ENCODE results near the gene SARDH. TPM values are rescaled to one million over a fixed set of nuclear protein-coding genes. Genes with fewer than 3 reads are reported as not detected.

Gene SARDH
- total and polyA plus RNA-seq, 2 of the 8 experiments (the other 6 are each of a cell fraction or from before 2014, with no cell fraction given): 6.4 to 7.4 TPM

- no peak for DNase-seq (ENCODE audit: low read depth in 1 of 2, low spot score in 2 of 2)
- no peak overlapping the region for H3K23ac ChIP-seq (ENCODE audit: insufficient read length)
- no peak for FAIRE-seq
- no peak overlapping the region for H2AK5ac ChIP-seq (ENCODE audit: low read depth, low read length)
- no peak overlapping the region for H3K4ac ChIP-seq (replicated peaks; ENCODE audit: insufficient read length, low read depth, low read length)
- CTCF ChIA-PET (ENCODE audit: partially characterized antibody): interaction anchor here (0.9 to 2.4 kb wide), 8 partner anchors 13 to 139 kb away, joined by 3 to 7 read pairs (median 4); no protein-coding TSS in a partner anchor
- H2AFZ ChIP-seq (ENCODE audit: low read length): no peak overlapping the region
- H4K8ac ChIP-seq (ENCODE audit: extremely low read depth, insufficient read depth, low read length): no peak overlapping the region
- 0 out of 2 replicates have a peak overlapping the region, but pooled peaks have one; percentile 34 for H3K18ac ChIP-seq (ENCODE audit: extremely low read depth, low read length)
- H3K9me3 ChIP-seq (ENCODE audit: insufficient read depth in 2 of 2, low read depth in 1 of 2, low read length in 1 of 2): no peaks in the 10 kb centered on the region
- WGBS, 2 experiments (ENCODE audit: extremely low coverage in 1 of 2, insufficient coverage in 1 of 2, insufficient read length in 1 of 2, insufficient replicate concordance in 2 of 2, low coverage in 1 of 2, low lambda C conversion rate in 2 of 2, missing lambda C conversion rate in 1 of 2): 71% methylated on average over 24 of the region's 24 CpGs; no CpG with 5 or more reads in 1 of the 2 experiments
- H3K79me2 ChIP-seq (ENCODE audit: control insufficient read depth in 1 of 2, insufficient read depth in 2 of 2, low read length in 2 of 2): no peaks in the 10 kb centered on the region
- peak overlapping the region; percentile 18 for H4K91ac ChIP-seq (replicated peaks; ENCODE audit: insufficient read length, low read length)
- H3K4me2 ChIP-seq (ENCODE audit: insufficient read depth in 1 of 2, low read depth in 2 of 2, low read length in 2 of 2): peak overlapping the region in 1 of 2 experiments; percentile 40; a peak in 1 of 4 replicates
- peaks cover 0 to 28% (median 18%) of the 10 kb centered on the region in 4 experiments; a peak in 6 of 7 replicates for H3K4me1 ChIP-seq (replicated peaks in 1 of 4; ENCODE audit: control insufficient read depth in 3 of 4, insufficient read depth in 4 of 4, low read length in 3 of 4)
- no peak overlapping the region for H3K56ac ChIP-seq (replicated peaks; ENCODE audit: insufficient read length, low read depth, low read length)
- no peaks in the 10 kb centered on the region; a peak in 1 of 7 replicates for H3K27me3 ChIP-seq (replicated peaks in 1 of 4; ENCODE audit: control insufficient read depth in 3 of 4, extremely low read depth in 1 of 4, insufficient read depth in 3 of 4, low read length in 3 of 4)
- H3K14ac ChIP-seq (ENCODE audit: insufficient read length): no peak overlapping the region
- peak overlapping the region; percentile 31; the same call in 1 of the 2 replicates for H2BK12ac ChIP-seq (ENCODE audit: low read depth, low read length)
- H3K27ac ChIP-seq (ENCODE audit: low read depth, low read length): no peak overlapping the region
- H3K9ac ChIP-seq (replicated peaks in 1 of 4; ENCODE audit: extremely low read depth in 1 of 4, low read depth in 3 of 4, low read length in 3 of 4): no peak overlapping the region
- H3K4me3 ChIP-seq (ENCODE audit: extremely low read depth in 1 of 4, insufficient read depth in 2 of 4, low read depth in 3 of 4, low read length in 4 of 4): no peak overlapping the region
- POLR2A ChIA-PET (ENCODE audit: partially characterized antibody): no interaction called here
- H3K23me2 ChIP-seq (ENCODE audit: low read depth, low read length): no peaks in the 10 kb centered on the region
- no peaks in the 10 kb centered on the region for H3K36me3 ChIP-seq (ENCODE audit: control insufficient read depth in 2 of 4, insufficient read depth in 4 of 4, low read length in 3 of 4)
- no peak overlapping the region for H4K5ac ChIP-seq (ENCODE audit: insufficient read length, low read depth, low read length)
- no peak overlapping the region for H2BK20ac ChIP-seq (ENCODE audit: low read length)
- H2BK120ac ChIP-seq (replicated peaks; ENCODE audit: low read depth, low read length): no peak overlapping the region
- no peak overlapping the region for H2BK15ac ChIP-seq (ENCODE audit: low read length)
- peak overlapping the region; percentile 56; the same call in 1 of the 2 replicates for H2BK5ac ChIP-seq (ENCODE audit: low read depth, low read length)
- H3K79me1 ChIP-seq (ENCODE audit: low read depth, low read length): no peaks in the 10 kb centered on the region
- H4K20me1 ChIP-seq (replicated peaks in 1 of 2; ENCODE audit: control insufficient read depth in 1 of 2, insufficient read depth in 2 of 2, low read length in 2 of 2): peaks cover 0 to under 1% of the 10 kb centered on the region in 2 experiments
- no peak for TF ChIP-seq SIN3A (conservative IDR thresholded peaks at IDR 0.05 in 1 of 2, IDR thresholded peaks at IDR 0.05 in 1 of 2; ENCODE audit: low read depth in 1 of 2, low read length in 2 of 2)
- no peak for TF ChIP-seq KDM5A (IDR thresholded peaks at IDR 0.05; ENCODE audit: low read length)
- TF ChIP-seq E2F6 (IDR thresholded peaks at IDR 0.05): no peak
- TF ChIP-seq CTBP2 (IDR thresholded peaks at IDR 0.05; ENCODE audit: borderline replicate concordance, insufficient read depth, insufficient read length, low read length): no peak
- TF ChIP-seq NANOG (IDR thresholded peaks at IDR 0.05; ENCODE audit: insufficient read depth, low read depth, low read length, poor library complexity, severe bottlenecking): no peak
- no peak for TF ChIP-seq CREB1 (IDR thresholded peaks at IDR 0.05)
- no peak for TF ChIP-seq POU5F1 (IDR thresholded peaks at IDR 0.05; ENCODE audit: low read depth, low read length)
- TF ChIP-seq, protein P1, sequence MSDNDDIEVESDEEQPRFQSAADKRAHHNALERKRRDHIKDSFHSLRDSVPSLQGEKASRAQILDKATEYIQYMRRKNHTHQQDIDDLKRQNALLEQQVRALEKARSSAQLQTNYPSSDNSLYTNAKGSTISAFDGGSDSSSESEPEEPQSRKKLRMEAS (IDR thresholded peaks at IDR 0.05): no peak
- no peak for TF ChIP-seq SP1 (IDR thresholded peaks at IDR 0.05; ENCODE audit: low read depth, low read length)
- TF ChIP-seq SP2 (IDR thresholded peaks at IDR 0.05; ENCODE audit: low read length): no peak
- TF ChIP-seq TBP (IDR thresholded peaks at IDR 0.05; ENCODE audit: low read depth, low read length): no peak
- no peak for TF ChIP-seq TAF7 (optimal IDR thresholded peaks at IDR 0.05; ENCODE audit: borderline replicate concordance, low read depth, low read length)
These were observed 104.0 kb downstream of the SARDH start for GRCh38 chr9:133634081-133634691.
